Ureter (tissue), 1 donor: ENCODE results near the gene TAAR6. TPM values are rescaled to one million over a fixed set of nuclear protein-coding genes. Genes with fewer than 3 reads are reported as not detected.
"Not testable (repeated sequence)": the region's sequence is repeated elsewhere in the genome, so short reads cannot be mapped to it uniquely, and the experiment has no call there.

Source experiments
- DNase-seq: peaks from one replicate; pipeline ENCODE4 v3.0.0-alpha.2; 2020; ENCODE audit warnings: low spot score
- total RNA-seq: library from RNA; stranded (reverse); gene quantifications from one replicate; pipeline ENCODE4 v1.2.4, GENCODE V29; 2023
- donor health status: DM: yes; HTN: yes; CAD: no.

The TAAR6 gene
- total RNA-seq, 1 donor from 2014 or later: not detected

GRCh38 chr6:132590362-132590761, 20.2 kb downstream of the TAAR6 start:
- DNase-seq: no peak

- no peak for DNase-seq
These were observed 22.7 kb downstream of the TAAR6 start for GRCh38 chr6:132592855-132593254.

- no peak for DNase-seq
These were observed 26.1 kb downstream of the TAAR6 start for GRCh38 chr6:132596201-132596600.

- no peak for DNase-seq
These were observed 28.4 kb downstream of the TAAR6 start for GRCh38 chr6:132598473-132598872.

GRCh38 chr6:132600900-132601299, 30.8 kb downstream of the TAAR6 start:
- not testable (repeated sequence) for DNase-seq

- DNase-seq: no peak
These were observed 34.6 kb downstream of the TAAR6 start for GRCh38 chr6:132604635-132605152.

GRCh38 chr6:132607544-132608233, 37.6 kb downstream of the TAAR6 start:
- no peak for DNase-seq

GRCh38 chr6:132611616-132612015, 41.5 kb downstream of the TAAR6 start:
- DNase-seq: no peak

- DNase-seq: no peak
These were observed 42.5 kb downstream of the TAAR6 start for GRCh38 chr6:132612449-132613108.

- no peak for DNase-seq
These were observed 44.4 kb downstream of the TAAR6 start for GRCh38 chr6:132614554-132614953.

- no peak for DNase-seq
These were observed 46.6 kb downstream of the TAAR6 start for GRCh38 chr6:132616677-132617076.

Other genes starting within 250 kb of the TAAR6 start
- 13.8 TPM for gene MOXD1, start 168.8 kb upstream of the TAAR6 start, total RNA-seq
- 71.6 TPM for gene STX7, start 57.2 kb upstream of the TAAR6 start, total RNA-seq
- gene TAAR9, start 32.0 kb upstream of the TAAR6 start, total RNA-seq: not detected
- gene TAAR8, start 17.6 kb upstream of the TAAR6 start, total RNA-seq: not detected
- not detected for gene TAAR5, start 19.4 kb downstream of the TAAR6 start, total RNA-seq
- not detected for gene TAAR2, start 54.0 kb downstream of the TAAR6 start, total RNA-seq
- not detected for gene TAAR1, start 88.9 kb downstream of the TAAR6 start, total RNA-seq
- gene VNN1, start 143.7 kb downstream of the TAAR6 start, total RNA-seq: 0.23 TPM
- gene VNN2, start 187.6 kb downstream of the TAAR6 start, total RNA-seq: 2.2 TPM
- 12.8 TPM for gene SLC18B1, start 228.3 kb downstream of the TAAR6 start, total RNA-seq
- gene RPS12, start 244.2 kb downstream of the TAAR6 start, total RNA-seq: 1,065 TPM